Astrocyte (in vitro differentiated cells and primary cell): ENCODE results near the gene TRMT11. TPM values are rescaled to one million over a fixed set of nuclear protein-coding genes. Genes with fewer than 3 reads are reported as not detected.

ENCODE experiments used
- DNase-seq: peaks from one replicate; pipeline ENCODE4 v3.0.0-alpha.2; 2010; ENCODE audit warnings: low read depth
- FAIRE-seq: peaks from 2 replicates; lab custom pipeline; 2011; peaks lifted over from hg19 to GRCh38; lab: Jason Lieb, UNC
- H2AFZ ChIP-seq: 2 replicates; pipeline ENCODE4 v1.6.0; 2012; ENCODE audit warnings: low read depth, low read length, inconsistent platforms
- H3K27ac ChIP-seq: 2 replicates; pipeline ENCODE4 v1.5.1; 2011; ENCODE audit warnings: low read depth, low read length, inconsistent platforms
- H3K27me3 ChIP-seq: 2 replicates; pipeline ENCODE4 v1.6.0; 2011; ENCODE audit warnings: low read length, inconsistent platforms; ENCODE audit not compliant: insufficient read depth
- H3K36me3 ChIP-seq: 2 replicates; pipeline ENCODE4 v1.5.1; 2011; ENCODE audit warnings: low read length, inconsistent platforms; ENCODE audit not compliant: insufficient read depth
- H3K4me1 ChIP-seq: 2 replicates; pipeline ENCODE4 v1.5.1; 2011; ENCODE audit warnings: low read length, inconsistent platforms; ENCODE audit not compliant: insufficient read depth
- H3K4me2 ChIP-seq: 2 replicates; pipeline ENCODE4 v1.6.0; 2012; ENCODE audit warnings: low read length, inconsistent platforms
- H3K4me3 ChIP-seq: 2 replicates; pipeline ENCODE4 v1.5.1; 2011; ENCODE audit warnings: low read depth, mild to moderate bottlenecking, low read length, inconsistent platforms; ENCODE audit not compliant: insufficient read depth
- H3K79me2 ChIP-seq: 2 replicates; pipeline ENCODE4 v1.6.0; 2012; ENCODE audit warnings: mild to moderate bottlenecking, low read length, inconsistent platforms; ENCODE audit not compliant: insufficient read depth
- H3K9ac ChIP-seq: 2 replicates; pipeline ENCODE4 v1.6.0; 2012; ENCODE audit warnings: mild to moderate bottlenecking, low read length, inconsistent platforms
- H3K9me3 ChIP-seq: 2 replicates; pipeline ENCODE4 v1.5.1; 2012; ENCODE audit warnings: low read depth, mild to moderate bottlenecking, low read length, inconsistent platforms; ENCODE audit not compliant: insufficient read depth
- H4K20me1 ChIP-seq: 2 replicates; pipeline ENCODE4 v1.6.0; 2012; ENCODE audit warnings: low read length, inconsistent platforms; ENCODE audit not compliant: insufficient read depth
- H3K27ac Mint-ChIP-seq: one replicate; pipeline ENCODE4 v1.8.0; 2021; ENCODE audit warnings: mild to moderate bottlenecking, mixed read lengths; ENCODE audit not compliant: unreplicated experiment
- H3K27me3 Mint-ChIP-seq: one replicate; pipeline ENCODE4 v1.8.0; 2021; ENCODE audit warnings: low read depth, mixed read lengths; ENCODE audit not compliant: unreplicated experiment
- H3K36me3 Mint-ChIP-seq: one replicate; pipeline ENCODE4 v1.8.0; 2021; ENCODE audit warnings: low read depth, mixed read lengths; ENCODE audit not compliant: unreplicated experiment
- H3K4me1 Mint-ChIP-seq: one replicate; pipeline ENCODE4 v1.8.0; 2021; ENCODE audit warnings: low read depth, mixed read lengths; ENCODE audit not compliant: unreplicated experiment
- H3K4me3 Mint-ChIP-seq: one replicate; pipeline ENCODE4 v1.8.0; 2021; ENCODE audit warnings: mild to moderate bottlenecking, moderate library complexity, mixed read lengths; ENCODE audit not compliant: unreplicated experiment
- H3K9me3 Mint-ChIP-seq: one replicate; pipeline ENCODE4 v1.8.0; 2021; ENCODE audit warnings: mild to moderate bottlenecking, mixed read lengths; ENCODE audit not compliant: unreplicated experiment
- CTCF ChIP-seq: IDR thresholded peaks from 2 replicates; pipeline ENCODE4 v1.5.1; 2011; ENCODE audit warnings: low read depth, mild to moderate bottlenecking, inconsistent platforms, low read length, moderate library complexity; ENCODE audit not compliant: insufficient read depth
- EZH2 ChIP-seq: IDR thresholded peaks from 2 replicates; pipeline ENCODE4 v1.6.1; 2012; ENCODE audit warnings: mild to moderate bottlenecking, low read length, inconsistent platforms; ENCODE audit not compliant: insufficient read depth
- total RNA-seq: library from RNA; stranded (reverse); gene quantifications from 2 replicates; pipeline ENCODE4 v1.2.1, GENCODE V29; 2021

Gene TRMT11
- total RNA-seq, 1 donor from 2014 or later = 18.2 TPM

DNA sequence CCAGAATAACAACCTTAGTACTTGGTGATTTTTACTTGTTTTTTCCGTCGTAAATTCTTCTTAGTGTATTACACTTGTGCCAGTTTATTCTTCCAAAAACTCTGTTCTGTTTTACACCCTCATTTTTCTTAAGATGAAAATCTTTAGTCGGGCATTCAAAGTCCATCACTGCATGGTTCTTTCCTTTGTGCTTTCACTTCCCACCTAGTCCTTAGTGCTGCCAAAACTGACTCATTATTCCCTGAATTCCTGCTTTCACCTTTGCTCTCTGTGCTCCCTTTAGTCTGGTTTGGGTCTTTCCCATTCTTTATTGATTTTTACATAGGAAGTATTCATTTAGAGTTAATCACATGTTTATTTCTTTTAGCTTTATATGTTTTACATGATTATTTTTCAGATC is 3.3 kb downstream of the TRMT11 start:
- no peaks in the 10 kb centered on the region for H3K27me3 ChIP-seq
- TF ChIP-seq EZH2 (no peak), CTCF (no peak)
- no peaks in the 10 kb centered on the region for H3K9me3 Mint-ChIP-seq
- H3K4me1 Mint-ChIP-seq = peaks cover 14% of the 10 kb centered on the region
- H3K4me3 Mint-ChIP-seq = peak overlapping the region; percentile 50
- H3K9ac ChIP-seq = no peak overlapping the region
- peaks cover 7% of the 10 kb centered on the region for H3K4me1 ChIP-seq
- H3K27me3 Mint-ChIP-seq = no peaks in the 10 kb centered on the region
- H3K36me3 Mint-ChIP-seq = no peaks in the 10 kb centered on the region
- H3K4me3 ChIP-seq = no peak overlapping the region
- H2AFZ ChIP-seq = no peak overlapping the region
- peaks cover 77% of the 10 kb centered on the region for H3K79me2 ChIP-seq
- no peaks in the 10 kb centered on the region for H3K9me3 ChIP-seq
- H3K4me2 ChIP-seq = peak overlapping the region; percentile 44
- H3K27ac ChIP-seq = no peak overlapping the region
- FAIRE-seq = no peak
- H4K20me1 ChIP-seq = peaks cover 35% of the 10 kb centered on the region
- DNase-seq = peak; percentile 6
- H3K36me3 ChIP-seq = no peaks in the 10 kb centered on the region
- peak overlapping the region; percentile 7 for H3K27ac Mint-ChIP-seq

- Histone ChIP-seq H3K9ac (no peak overlapping the region), H3K4me1 (no peaks in the 10 kb centered on the region), H3K36me3 (no peaks in the 10 kb centered on the region), H3K9me3 (no peaks in the 10 kb centered on the region), H2AFZ (no peak overlapping the region), H3K27me3 (no peaks in the 10 kb centered on the region), H4K20me1 (peaks cover 42% of the 10 kb centered on the region), H3K27ac (no peak overlapping the region), H3K4me3 (no peak overlapping the region), H3K4me2 (no peak overlapping the region), H3K79me2 (peaks cover 76% of the 10 kb centered on the region)
- no peak for FAIRE-seq
- TF ChIP-seq EZH2 = no peak
- TF ChIP-seq CTCF = no peak
- Mint-ChIP-seq H3K9me3 (no peaks in the 10 kb centered on the region), H3K36me3 (no peaks in the 10 kb centered on the region), H3K27me3 (no peaks in the 10 kb centered on the region), H3K27ac (no peak overlapping the region), H3K4me3 (no peak overlapping the region), H3K4me1 (peaks cover 10% of the 10 kb centered on the region)
- DNase-seq = no peak
These were observed 5.3 kb downstream of the TRMT11 start for GRCh38 chr6:125991653-125992052.

DNA sequence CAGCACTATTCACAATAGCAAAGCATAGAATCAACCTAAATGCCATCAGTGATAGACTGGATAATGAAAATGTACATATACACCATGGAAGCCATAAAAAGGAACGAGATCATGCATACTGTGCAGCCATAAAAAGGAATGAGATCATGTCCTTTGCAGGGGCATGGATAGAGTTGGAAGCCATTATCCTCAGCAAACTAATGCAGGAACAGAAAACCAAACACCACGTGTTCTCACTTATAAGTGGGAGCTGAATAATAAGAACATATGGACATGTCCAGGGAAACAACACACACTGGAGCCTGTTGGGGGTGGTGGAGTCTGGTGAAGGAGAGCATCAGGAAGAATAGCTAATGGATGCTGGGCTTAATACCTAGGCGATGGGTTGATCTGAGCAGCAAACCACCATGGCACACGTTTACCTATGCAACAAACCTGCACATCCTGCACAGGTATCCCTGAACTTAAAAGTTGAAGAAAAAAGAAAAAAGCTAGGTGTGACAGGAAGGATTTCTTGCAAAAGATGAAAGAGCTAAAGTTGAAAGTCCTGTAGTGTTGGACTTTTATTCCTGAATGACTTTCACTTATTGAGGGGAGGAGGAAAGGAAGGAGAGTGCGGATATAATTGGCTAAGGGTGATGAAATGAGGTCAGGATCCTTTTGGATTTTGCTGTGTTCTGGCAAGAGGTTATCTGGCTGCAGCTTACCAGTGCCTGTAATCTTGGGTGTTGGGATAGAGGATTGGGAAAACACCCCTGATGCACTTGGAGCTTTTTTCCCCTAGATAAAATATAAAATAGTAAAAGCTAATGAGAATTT is 8.5 kb downstream of the TRMT11 start:
- H3K4me2 ChIP-seq = no peak overlapping the region
- no peak overlapping the region for H3K9ac ChIP-seq
- peaks cover 48% of the 10 kb centered on the region for H3K79me2 ChIP-seq
- DNase-seq = no peak
- no peak overlapping the region for H3K27ac ChIP-seq
- H3K9me3 Mint-ChIP-seq = no peaks in the 10 kb centered on the region
- H3K36me3 Mint-ChIP-seq = peaks cover 5% of the 10 kb centered on the region
- peaks cover 2% of the 10 kb centered on the region for H3K4me1 Mint-ChIP-seq
- no peak for FAIRE-seq
- no peak overlapping the region for H3K4me3 Mint-ChIP-seq
- no peaks in the 10 kb centered on the region for H3K27me3 Mint-ChIP-seq
- H3K27ac Mint-ChIP-seq = no peak overlapping the region
- no peak overlapping the region for H2AFZ ChIP-seq
- H4K20me1 ChIP-seq = peaks cover 29% of the 10 kb centered on the region
- H3K4me3 ChIP-seq = no peak overlapping the region
- no peaks in the 10 kb centered on the region for H3K27me3 ChIP-seq
- H3K4me1 ChIP-seq = no peaks in the 10 kb centered on the region
- no peaks in the 10 kb centered on the region for H3K9me3 ChIP-seq
- no peaks in the 10 kb centered on the region for H3K36me3 ChIP-seq
- TF ChIP-seq CTCF = no peak
- no peak for TF ChIP-seq EZH2
